ENCODE results near the gene DPY19L1.
"Not testable (repeated sequence)": the region's sequence is repeated elsewhere in the genome, so short reads cannot be mapped to it uniquely, and the experiment has no call there.

The DPY19L1 gene

DNA sequence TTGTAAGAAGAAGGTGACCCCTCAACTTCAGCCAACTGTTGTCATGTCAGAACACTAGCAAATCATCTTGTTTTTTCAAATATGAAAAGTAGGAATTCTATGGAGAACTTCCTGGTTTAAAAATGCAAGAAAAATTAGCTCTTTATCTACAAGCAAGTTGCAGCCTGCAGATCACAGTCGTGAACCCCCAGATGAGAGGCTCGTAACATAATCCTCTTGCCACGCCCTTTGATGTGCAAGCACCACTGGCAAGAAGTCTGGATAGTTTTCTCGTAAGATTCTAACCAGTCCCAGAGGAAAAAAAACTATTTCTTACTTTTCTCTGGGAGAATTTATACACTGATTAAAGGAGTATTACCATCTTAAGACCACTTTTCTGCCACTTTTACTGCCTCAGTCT, 132.3 kb downstream of the DPY19L1 start:
- H3K4me3 Mint-ChIP-seq, result no peak overlapping the region
- peaks cover under 1% of the 10 kb centered on the region for H3K27me3 Mint-ChIP-seq (ENCODE audit: low read depth, poor library complexity)

DNA sequence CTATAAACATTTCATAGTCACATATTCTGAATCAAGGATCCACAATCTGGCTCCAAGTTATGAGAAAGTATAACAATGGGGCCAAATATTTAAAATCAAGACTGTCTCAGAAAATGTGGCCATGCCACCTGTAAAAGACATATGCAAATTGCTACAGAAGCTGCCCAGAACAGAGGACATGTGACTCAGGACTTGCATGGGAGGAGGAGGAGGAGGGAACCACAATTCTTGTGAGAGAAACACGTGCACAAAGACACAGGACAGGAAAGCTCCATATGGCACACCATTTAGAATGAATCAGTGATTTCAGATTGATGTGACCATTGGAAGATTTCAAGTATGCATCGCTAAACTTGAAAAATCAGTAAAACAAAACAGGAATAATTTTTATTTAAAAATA, 133.4 kb downstream of the DPY19L1 start:
- DNase-seq; H3K27ac Mint-ChIP-seq; H3K4me3 Mint-ChIP-seq; H3K27me3 Mint-ChIP-seq (ENCODE audit: low read depth, poor library complexity); H3K4me1 Mint-ChIP-seq; H3K36me3 Mint-ChIP-seq (ENCODE audit: low read depth): not testable (repeated sequence)
- H3K9me3 Mint-ChIP-seq, result peaks cover 13% of the 10 kb centered on the region

More for the DNA sequence above, 132.3 kb downstream of the DPY19L1 start:
- H3K9me3 Mint-ChIP-seq, result peaks cover 17% of the 10 kb centered on the region
- no peak for DNase-seq
- no peak overlapping the region for H3K27ac Mint-ChIP-seq
- TF ChIP-seq CTCF (IDR thresholded peaks at IDR 0.05), result no peak
- no peaks in the 10 kb centered on the region for H3K4me1 Mint-ChIP-seq
- no peaks in the 10 kb centered on the region for H3K36me3 Mint-ChIP-seq (ENCODE audit: low read depth)

DNA sequence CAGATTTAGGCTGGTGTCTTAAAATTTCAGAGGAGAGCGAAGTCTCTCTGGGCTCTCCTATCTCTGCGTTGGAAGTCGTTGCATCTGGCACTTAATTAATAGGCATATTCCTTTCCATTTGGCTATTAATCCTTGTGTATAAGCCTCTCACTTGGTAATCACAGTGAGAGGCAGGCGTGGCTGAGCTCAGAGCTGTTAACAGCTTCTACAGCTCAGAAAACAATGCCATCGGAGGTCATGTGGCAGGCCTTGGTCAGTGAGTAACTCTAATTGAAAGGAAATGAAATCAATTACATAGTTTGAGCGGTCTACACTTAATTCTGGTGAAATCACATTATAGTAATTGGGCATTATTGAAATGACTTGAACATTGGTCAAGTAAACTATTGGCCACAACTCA, 135.1 kb downstream of the DPY19L1 start:
- DNase-seq, result no peak
- Mint-ChIP-seq H3K27ac (no peak overlapping the region), H3K4me1 (no peaks in the 10 kb centered on the region), H3K27me3 (ENCODE audit: low read depth, poor library complexity) (peaks cover 4% of the 10 kb centered on the region), H3K4me3 (no peak overlapping the region), H3K9me3 (peaks cover 12% of the 10 kb centered on the region), H3K36me3 (ENCODE audit: low read depth) (no peaks in the 10 kb centered on the region)
- TF ChIP-seq CTCF (IDR thresholded peaks at IDR 0.05), result no peak

DNA sequence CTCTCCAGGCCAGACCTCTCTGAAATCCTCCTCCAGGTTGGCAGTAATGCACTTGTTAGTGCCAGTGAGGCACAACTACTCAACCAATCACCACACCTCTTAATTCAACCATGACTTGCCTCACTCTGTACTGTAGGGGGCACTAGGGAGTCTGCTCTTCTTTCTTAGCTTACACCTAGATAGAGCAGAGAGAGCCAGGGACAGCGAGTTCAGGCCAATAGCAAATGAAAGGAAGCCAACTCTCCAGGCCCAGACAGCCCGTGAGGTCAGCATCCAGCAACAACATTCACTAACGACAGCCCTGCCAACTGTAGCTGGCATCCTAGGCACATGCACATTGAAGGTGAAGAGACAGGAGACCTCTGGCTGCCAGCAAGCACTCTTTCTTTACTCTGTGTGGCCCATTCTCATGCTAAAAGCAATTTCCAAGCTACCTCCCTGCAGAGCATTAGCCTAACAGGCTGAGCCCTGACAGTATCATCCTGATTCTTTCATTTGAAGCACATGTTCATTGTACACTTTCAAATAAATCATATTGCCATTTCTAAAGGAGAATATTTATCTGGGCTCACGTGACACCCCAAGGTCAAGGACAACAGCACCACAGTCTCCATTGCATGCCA, 136.3 kb downstream of the DPY19L1 start:
- no peak for TF ChIP-seq CTCF (IDR thresholded peaks at IDR 0.05)
- Mint-ChIP-seq H3K9me3 (peaks cover 18% of the 10 kb centered on the region), H3K36me3 (ENCODE audit: low read depth) (peaks cover 3% of the 10 kb centered on the region), H3K4me3 (no peak overlapping the region), H3K4me1 (no peaks in the 10 kb centered on the region), H3K27ac (no peak overlapping the region), H3K27me3 (ENCODE audit: low read depth, poor library complexity) (peaks cover 4% of the 10 kb centered on the region)
- no peak for DNase-seq

GRCh38 chr7:34895202-34895601, 142.1 kb downstream of the DPY19L1 start:
- Mint-ChIP-seq H3K9me3 (peaks cover 31% of the 10 kb centered on the region), H3K4me1 (no peaks in the 10 kb centered on the region), H3K27ac (no peak overlapping the region), H3K36me3 (ENCODE audit: low read depth) (peaks cover 7% of the 10 kb centered on the region), H3K27me3 (ENCODE audit: low read depth, poor library complexity) (peaks cover 4% of the 10 kb centered on the region), H3K4me3 (no peak overlapping the region)
- no peak for TF ChIP-seq CTCF (IDR thresholded peaks at IDR 0.05)
- no peak for DNase-seq

GRCh38 chr7:34889951-34890350, 147.3 kb downstream of the DPY19L1 start:
- H3K4me1 Mint-ChIP-seq, result no peaks in the 10 kb centered on the region
- H3K4me3 Mint-ChIP-seq, result no peak overlapping the region
- DNase-seq, result no peak
- no peak overlapping the region for H3K27ac Mint-ChIP-seq
- H3K9me3 Mint-ChIP-seq, result peaks cover 12% of the 10 kb centered on the region
- no peak for TF ChIP-seq CTCF (IDR thresholded peaks at IDR 0.05)
- H3K36me3 Mint-ChIP-seq (ENCODE audit: low read depth), result peaks cover 3% of the 10 kb centered on the region
- H3K27me3 Mint-ChIP-seq (ENCODE audit: low read depth, poor library complexity), result peaks cover 5% of the 10 kb centered on the region

All from nephron progenitor cell (in vitro differentiated cells).